CD4-positive, alpha-beta T cell (primary cell): ENCODE data around the gene RGS5. TPM values are rescaled to one million over a fixed set of nuclear protein-coding genes. Genes with fewer than 3 reads are reported as not detected.

Source experiments
- ATAC-seq: fragments of 200-7000 bp; cut with Tn5 transposase; one replicate; pipeline ENCODE4 v1.10.0; 2022; ENCODE audit warnings: mild to moderate bottlenecking; ENCODE audit not compliant: poor library complexity
- CTCF ChIA-PET: fragments of 350-600 bp; sonication (Branson Sonifier 250); formaldehyde crosslinking; loops from one replicate; lab custom pipeline; 2021; ENCODE audit warnings: antibody characterized with exemption, inconsistent platforms; lab: Charles Lee
- POLR2A ChIA-PET: fragments of 350-600 bp; sonication (Branson Sonifier 250); formaldehyde crosslinking; loops from one replicate; lab custom pipeline; 2021; ENCODE audit warnings: antibody characterized with exemption, inconsistent platforms; lab: Charles Lee
- DNase-seq, 14 experiments: peaks; one replicate each; pipeline ENCODE4 v3.0.0-alpha.2; 2013 to 2020; ENCODE audit warnings: mixed read lengths in 2 of 14
- H3K27ac ChIP-seq, 2 donors: one replicate each; pipeline versions ENCODE4 v1.5.1 to v1.7.0; 2013; ENCODE audit warnings: low read length in 2 of 2, low read depth in 1 of 2, mild to moderate bottlenecking in 1 of 2
- H3K27me3 ChIP-seq, 2 experiments: 1 replicate in 1 of 2; 2 replicates in 1 of 2; pipeline versions ENCODE4 v1.6.1 to v1.7.0; 2013; ENCODE audit warnings: low read length in 2 of 2, control low read depth in 1 of 2, mild to moderate bottlenecking in 1 of 2, moderate library complexity in 1 of 2; ENCODE audit not compliant: insufficient read depth in 2 of 2, control insufficient read depth in 1 of 2
- H3K36me3 ChIP-seq: one replicate; pipeline ENCODE4 v1.6.1; 2013; ENCODE audit warnings: low read length, control low read depth; ENCODE audit not compliant: insufficient read depth
- H3K4me1 ChIP-seq: one replicate; pipeline ENCODE4 v1.6.1; 2013; ENCODE audit warnings: low read length, control low read depth; ENCODE audit not compliant: insufficient read depth
- H3K4me3 ChIP-seq: one replicate; pipeline ENCODE4 v1.5.1; 2013; ENCODE audit warnings: mild to moderate bottlenecking, low read length, moderate library complexity
- H3K9me3 ChIP-seq, 2 experiments: 1 replicate in 1 of 2; 2 replicates in 1 of 2; pipeline versions ENCODE4 v1.6.1 to v1.7.0; 2013; ENCODE audit warnings: low read length in 2 of 2, mild to moderate bottlenecking in 2 of 2, control low read depth in 1 of 2, moderate library complexity in 1 of 2; ENCODE audit not compliant: control insufficient read depth in 1 of 2, insufficient read depth in 1 of 2
- H3K27ac Mint-ChIP-seq: one replicate; pipeline ENCODE4 v1.8.0; 2020; ENCODE audit warnings: mixed read lengths
- H3K27me3 Mint-ChIP-seq: one replicate; pipeline ENCODE4 v1.8.0; 2021; ENCODE audit warnings: mixed read lengths
- H3K36me3 Mint-ChIP-seq: one replicate; pipeline ENCODE4 v1.8.0; 2021; ENCODE audit warnings: low read depth, mixed read lengths
- H3K4me1 Mint-ChIP-seq: one replicate; pipeline ENCODE4 v1.8.0; 2021; ENCODE audit warnings: low read depth, mixed read lengths
- H3K4me3 Mint-ChIP-seq: one replicate; pipeline ENCODE4 v1.8.0; 2020; ENCODE audit warnings: mild to moderate bottlenecking, mixed read lengths
- H3K9me3 Mint-ChIP-seq: one replicate; pipeline ENCODE4 v1.8.0; 2020; ENCODE audit warnings: mixed read lengths
- intact Hi-C, 2 experiments: fragments of 100-400 bp; cut with DNase I in 1 of 2; cut with micrococcal nuclease in 1 of 2; formaldehyde crosslinking; loops; one replicate each; pipeline versions ENCODE4 v1.15.1 to v1.9.0; 2023 to 2025; cut with DNase I, micrococcal nuclease
- total RNA-seq, 174 experiments: library from RNA in 2 of 174; stranded (reverse) in 2 of 174; gene quantifications; one replicate each; pipeline ENCODE4 v1.2.3 and lab custom pipeline; 2021 to 2026
- TF ChIP-seq, protein P1 (sequence below): fragments of 200-600 bp; IDR thresholded peaks from one replicate; pipeline ENCODE4 v1.8.0; 2022; ENCODE audit warnings: antibody characterized with exemption, mild to moderate bottlenecking

Gene RGS5
- total RNA-seq, 2 experiments from 2014 or later = 1.2 to 1.6 TPM

- ChIA-PET CTCF (no interaction called here), POLR2A (no interaction called here)
- intact Hi-C loops = loop anchor here in 1 of 2 experiments (5.0 kb wide), 1 partner anchor 321 kb away; no protein-coding TSS in a partner anchor
- Mint-ChIP-seq H3K4me1 (no peaks in the 10 kb centered on the region), H3K27ac (no peak overlapping the region), H3K36me3 (no peaks in the 10 kb centered on the region), H3K4me3 (no peak overlapping the region), H3K27me3 (peaks cover 10% of the 10 kb centered on the region), H3K9me3 (peaks cover 2% of the 10 kb centered on the region)
- DNase-seq (no peak), ATAC-seq (no peak)
- Histone ChIP-seq H3K27me3 (no peaks in the 10 kb centered on the region), H3K9me3 (no peaks in the 10 kb centered on the region), H3K36me3 (no peaks in the 10 kb centered on the region), H3K4me3 (no peak overlapping the region), H3K4me1 (no peaks in the 10 kb centered on the region), H3K27ac (no peak overlapping the region)
- TF ChIP-seq, protein P1, sequence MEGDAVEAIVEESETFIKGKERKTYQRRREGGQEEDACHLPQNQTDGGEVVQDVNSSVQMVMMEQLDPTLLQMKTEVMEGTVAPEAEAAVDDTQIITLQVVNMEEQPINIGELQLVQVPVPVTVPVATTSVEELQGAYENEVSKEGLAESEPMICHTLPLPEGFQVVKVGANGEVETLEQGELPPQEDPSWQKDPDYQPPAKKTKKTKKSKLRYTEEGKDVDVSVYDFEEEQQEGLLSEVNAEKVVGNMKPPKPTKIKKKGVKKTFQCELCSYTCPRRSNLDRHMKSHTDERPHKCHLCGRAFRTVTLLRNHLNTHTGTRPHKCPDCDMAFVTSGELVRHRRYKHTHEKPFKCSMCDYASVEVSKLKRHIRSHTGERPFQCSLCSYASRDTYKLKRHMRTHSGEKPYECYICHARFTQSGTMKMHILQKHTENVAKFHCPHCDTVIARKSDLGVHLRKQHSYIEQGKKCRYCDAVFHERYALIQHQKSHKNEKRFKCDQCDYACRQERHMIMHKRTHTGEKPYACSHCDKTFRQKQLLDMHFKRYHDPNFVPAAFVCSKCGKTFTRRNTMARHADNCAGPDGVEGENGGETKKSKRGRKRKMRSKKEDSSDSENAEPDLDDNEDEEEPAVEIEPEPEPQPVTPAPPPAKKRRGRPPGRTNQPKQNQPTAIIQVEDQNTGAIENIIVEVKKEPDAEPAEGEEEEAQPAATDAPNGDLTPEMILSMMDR = no peak
Measured at GRCh38 chr1:163173121-163173520, 29.6 kb downstream of the RGS5 start.

DNA sequence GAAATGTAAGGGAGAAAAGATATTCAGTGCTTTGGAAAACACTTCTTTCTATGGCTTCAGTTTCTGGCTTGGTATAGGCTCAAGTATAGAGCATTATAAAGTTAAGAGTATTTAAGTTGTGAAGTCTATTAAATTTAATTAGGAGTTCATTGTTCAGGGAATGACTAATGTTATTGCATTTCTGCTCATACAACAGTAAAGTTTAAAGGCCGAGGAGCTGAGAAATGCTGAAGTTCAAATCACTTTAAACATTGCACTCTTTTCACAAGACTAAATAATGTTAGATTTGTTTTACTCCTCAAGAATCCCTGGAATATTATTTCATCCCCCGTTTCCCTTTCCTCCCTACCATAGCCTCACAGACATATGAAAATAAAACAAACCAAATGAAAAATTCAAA is 30.1 kb downstream of the RGS5 start:
- intact Hi-C loops = loop anchor here in 1 of 2 experiments (5.0 kb wide), 1 partner anchor 320 kb away; no protein-coding TSS in a partner anchor
- H3K4me1 ChIP-seq = no peaks in the 10 kb centered on the region
- TF ChIP-seq, protein P1 = no peak
- no peak overlapping the region for H3K27ac ChIP-seq
- DNase-seq = no peak
- Mint-ChIP-seq H3K27me3 (peaks cover 10% of the 10 kb centered on the region), H3K36me3 (no peaks in the 10 kb centered on the region), H3K4me3 (no peak overlapping the region), H3K27ac (no peak overlapping the region), H3K4me1 (no peaks in the 10 kb centered on the region), H3K9me3 (peaks cover 2% of the 10 kb centered on the region)
- no peak for ATAC-seq
- no peak overlapping the region for H3K4me3 ChIP-seq
- CTCF ChIA-PET = no interaction called here
- POLR2A ChIA-PET = no interaction called here
- H3K9me3 ChIP-seq = no peaks in the 10 kb centered on the region
- H3K36me3 ChIP-seq = no peaks in the 10 kb centered on the region
- H3K27me3 ChIP-seq = no peaks in the 10 kb centered on the region

GRCh38 chr1:163171826-163172225 is 30.9 kb downstream of the RGS5 start:
- no peaks in the 10 kb centered on the region for H3K27me3 ChIP-seq
- Mint-ChIP-seq H3K9me3 (peaks cover 2% of the 10 kb centered on the region), H3K4me1 (no peaks in the 10 kb centered on the region), H3K27me3 (peaks cover 10% of the 10 kb centered on the region), H3K36me3 (no peaks in the 10 kb centered on the region), H3K27ac (no peak overlapping the region), H3K4me3 (no peak overlapping the region)
- intact Hi-C loops = loop anchor here in 1 of 2 experiments (5.0 kb wide), 1 partner anchor 320 kb away; no protein-coding TSS in a partner anchor
- H3K4me1 ChIP-seq = no peaks in the 10 kb centered on the region
- CTCF ChIA-PET = no interaction called here
- no peak for DNase-seq
- H3K27ac ChIP-seq = no peak overlapping the region
- H3K4me3 ChIP-seq = no peak overlapping the region
- H3K9me3 ChIP-seq = no peaks in the 10 kb centered on the region
- ATAC-seq = no peak
- TF ChIP-seq, protein P1 = no peak
- POLR2A ChIA-PET = no interaction called here
- H3K36me3 ChIP-seq = no peaks in the 10 kb centered on the region
